GM19328 (cell line): ENCODE data around the gene ARHGAP24.
A peak's percentile ranks its signal among the peaks of the same experiment; 100 is the strongest.

ENCODE experiments used
- ATAC-seq: cut with Tn5 transposase; IDR thresholded peaks from one replicate; pipeline ENCODE4 v1.9.1; 2021; ENCODE audit warnings: mild to moderate bottlenecking, moderate library complexity; ENCODE audit not compliant: unreplicated experiment

ARHGAP24 gene

DNA sequence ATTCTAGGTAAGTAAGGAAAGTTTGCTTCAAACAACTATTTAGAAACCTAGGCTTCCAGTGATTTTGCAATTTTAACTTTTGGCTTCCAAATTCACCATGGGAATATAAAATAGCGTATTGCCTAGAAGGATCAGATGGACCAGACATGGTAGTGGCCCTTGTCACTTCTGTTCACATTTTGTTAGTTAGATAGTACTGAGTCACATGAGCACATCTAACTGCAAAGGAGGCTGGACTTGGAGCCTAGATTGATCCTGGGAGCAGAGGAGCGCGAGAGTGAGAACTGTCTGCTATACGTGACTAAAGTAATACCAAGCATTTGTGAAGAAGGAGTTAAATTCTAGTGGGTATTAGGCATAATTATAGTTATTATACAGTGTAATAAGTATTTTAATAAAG, 102.4 kb downstream of the ARHGAP24 start:
- ATAC-seq: no peak

DNA sequence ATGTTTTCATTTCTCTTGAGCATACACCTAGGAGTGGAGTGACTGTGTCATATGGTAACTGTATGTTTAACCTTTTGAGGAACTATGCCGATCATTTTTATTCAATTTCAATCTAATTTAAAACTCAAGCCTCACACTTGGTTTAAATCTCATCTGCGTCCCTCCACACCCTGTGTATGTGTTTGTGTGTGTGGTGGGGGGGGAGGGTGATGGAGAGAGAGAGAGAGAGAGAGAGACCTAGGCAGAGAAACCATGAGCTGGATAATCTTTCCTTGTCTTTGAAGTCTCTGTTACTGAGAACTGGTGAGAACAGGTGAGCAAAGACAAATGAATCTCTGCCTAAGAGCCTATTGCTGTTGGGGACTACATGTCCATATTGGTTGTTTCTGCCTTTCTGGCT, 105.0 kb downstream of the ARHGAP24 start:
- no peak for ATAC-seq

DNA sequence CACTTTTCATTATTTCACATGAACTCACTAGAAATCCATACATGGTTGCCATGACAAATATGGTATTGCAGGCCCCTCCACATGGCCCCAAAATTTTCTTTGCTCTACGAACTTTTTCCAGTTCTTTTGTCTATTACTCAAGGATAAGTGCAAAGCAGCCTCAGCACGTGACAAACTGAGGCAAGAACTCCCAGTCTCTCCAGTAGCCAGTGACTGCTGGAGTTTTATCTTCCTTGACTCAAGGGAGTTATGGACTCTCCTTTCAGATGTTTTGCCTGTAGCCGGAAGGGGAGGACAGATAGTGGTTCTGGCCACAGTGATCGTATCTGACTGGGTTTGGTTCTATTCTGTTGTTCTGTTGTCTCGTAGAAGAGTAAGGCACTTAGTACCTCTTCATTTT, 105.5 kb downstream of the ARHGAP24 start:
- no peak for ATAC-seq

DNA sequence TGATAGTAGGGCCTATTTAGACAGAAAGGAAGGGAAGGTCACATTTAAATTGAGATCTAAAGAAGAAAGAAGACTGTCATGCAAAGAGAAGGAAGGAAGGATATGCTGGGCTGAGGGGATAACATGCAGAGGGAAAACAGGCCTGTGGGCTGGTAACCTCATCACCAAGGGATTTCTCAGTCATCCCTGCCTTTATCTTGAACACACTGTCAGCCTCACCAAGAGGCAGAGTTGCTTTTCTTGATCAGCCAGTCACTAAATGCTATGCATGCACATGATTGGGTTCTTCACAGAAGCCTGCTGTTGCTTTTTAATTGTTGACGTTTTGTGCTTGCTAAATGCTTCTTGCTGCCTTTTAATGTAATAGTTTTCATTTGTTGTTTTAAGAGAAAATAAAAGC, 113.0 kb downstream of the ARHGAP24 start:
- ATAC-seq: no peak

DNA sequence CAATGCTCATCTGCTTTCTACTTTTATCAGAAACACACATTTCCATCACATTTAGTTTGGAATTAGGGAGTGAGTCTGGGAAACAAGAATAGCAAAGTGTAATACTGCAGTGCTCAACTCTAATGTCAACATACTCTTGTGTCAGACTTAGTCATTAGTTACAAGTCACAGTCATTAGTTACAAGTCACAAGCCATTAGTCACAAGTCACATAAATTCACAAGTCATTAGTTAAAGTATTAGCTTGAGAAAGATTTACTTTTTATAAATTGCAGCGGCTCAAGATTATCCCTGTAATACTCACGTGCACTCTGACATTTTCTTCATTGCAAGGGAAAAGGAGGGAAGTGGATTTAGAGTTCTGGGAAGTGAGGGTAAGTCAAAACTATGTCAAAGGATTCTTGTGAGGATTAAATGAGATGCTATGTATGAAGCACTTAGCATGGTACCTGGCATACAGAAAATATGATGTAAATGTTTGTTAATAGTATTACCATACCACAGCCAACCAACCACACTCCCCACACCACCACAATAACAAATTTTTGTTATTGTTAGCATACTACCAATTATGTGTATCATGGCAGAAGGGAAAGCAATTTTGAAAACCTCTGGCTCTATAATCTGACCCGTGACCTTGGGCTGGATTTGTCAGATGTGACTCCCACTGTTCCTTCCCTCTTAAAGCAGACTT, 116.6 kb downstream of the ARHGAP24 start:
- ATAC-seq: no peak

DNA sequence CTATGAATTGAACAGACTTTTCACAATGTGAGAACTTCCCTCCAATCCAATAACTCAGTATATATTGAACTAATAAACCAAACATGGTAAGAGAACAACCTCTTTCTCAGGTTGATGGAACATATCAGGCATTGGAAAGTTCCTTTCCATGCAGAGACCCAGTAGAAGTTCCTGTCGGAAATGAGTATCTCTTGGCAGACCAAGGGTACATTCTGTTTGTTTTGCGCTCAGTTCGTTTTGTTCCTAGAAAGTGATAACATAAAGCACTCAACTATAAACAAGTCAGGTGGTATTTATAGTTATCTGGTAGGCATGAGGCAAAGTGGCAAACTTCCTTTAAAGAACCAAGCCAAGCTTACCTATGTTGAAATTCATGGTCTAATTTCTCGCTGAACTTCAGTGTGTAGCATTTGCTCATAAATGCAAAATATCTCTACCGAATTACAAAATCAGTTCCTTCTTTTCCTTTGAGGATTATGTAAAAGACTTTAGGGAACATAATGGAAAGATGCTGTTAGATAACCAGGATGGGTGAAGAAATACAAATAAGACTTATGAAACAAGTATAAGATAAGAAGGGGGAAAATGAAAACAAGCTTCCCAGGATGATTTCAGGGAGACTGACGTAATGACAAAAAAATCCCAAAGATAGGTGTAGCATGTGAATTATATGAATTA, 120.3 kb downstream of the ARHGAP24 start:
- no peak for ATAC-seq

DNA sequence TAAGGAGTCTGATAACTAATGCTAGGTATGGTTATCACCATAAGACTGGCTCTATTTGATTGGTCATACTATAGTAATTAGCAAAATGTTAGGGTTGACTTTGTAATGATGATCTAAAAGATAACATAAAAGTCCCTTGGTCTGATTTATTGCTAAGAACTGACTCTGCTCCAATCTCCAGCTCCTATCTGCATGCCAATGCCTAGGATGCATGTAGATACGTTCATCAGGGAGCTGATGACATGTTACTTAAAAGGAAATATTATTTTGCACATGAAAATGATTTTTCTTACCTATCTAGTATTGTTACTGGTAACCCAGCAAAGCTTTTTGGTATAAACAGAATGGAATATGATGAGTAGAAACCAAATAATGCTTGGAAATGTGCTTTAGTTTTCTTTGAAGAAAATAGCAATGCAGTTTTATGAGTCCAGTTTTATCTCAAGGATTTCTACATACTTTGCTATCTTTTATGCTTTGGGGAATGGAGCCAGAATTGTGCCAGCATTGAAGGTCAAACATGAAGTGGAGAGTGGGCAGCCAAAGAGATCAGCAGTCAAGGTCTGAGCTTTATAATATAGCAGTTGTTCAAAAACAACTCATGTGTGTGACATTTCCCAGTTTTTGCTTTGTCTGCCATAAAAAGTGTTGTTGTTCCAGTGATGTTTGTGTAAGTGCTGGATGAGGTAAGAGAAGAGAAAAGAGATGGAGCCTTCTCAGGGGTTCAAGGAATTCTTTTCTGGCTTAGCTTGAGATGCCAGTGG, 121.0 kb downstream of the ARHGAP24 start:
- ATAC-seq: no peak

DNA sequence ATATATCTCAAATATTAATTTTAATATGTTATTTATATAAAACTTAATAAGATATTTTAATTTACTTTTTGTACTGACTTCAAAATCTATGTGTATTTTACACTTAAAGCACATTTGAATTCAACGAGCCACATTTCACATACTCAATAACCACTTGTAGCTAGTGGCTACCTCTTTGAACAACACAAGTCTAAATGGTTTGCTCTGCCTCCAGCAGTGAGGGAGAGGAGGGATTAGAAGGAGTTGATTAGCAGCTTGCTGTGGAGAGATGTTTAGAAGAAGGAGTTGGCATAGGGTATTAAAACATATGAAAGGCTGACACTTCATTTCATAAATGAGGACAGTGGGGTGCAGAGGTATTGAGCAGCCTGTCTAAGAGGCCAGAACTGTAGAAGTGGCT, 124.0 kb downstream of the ARHGAP24 start:
- no peak for ATAC-seq

DNA sequence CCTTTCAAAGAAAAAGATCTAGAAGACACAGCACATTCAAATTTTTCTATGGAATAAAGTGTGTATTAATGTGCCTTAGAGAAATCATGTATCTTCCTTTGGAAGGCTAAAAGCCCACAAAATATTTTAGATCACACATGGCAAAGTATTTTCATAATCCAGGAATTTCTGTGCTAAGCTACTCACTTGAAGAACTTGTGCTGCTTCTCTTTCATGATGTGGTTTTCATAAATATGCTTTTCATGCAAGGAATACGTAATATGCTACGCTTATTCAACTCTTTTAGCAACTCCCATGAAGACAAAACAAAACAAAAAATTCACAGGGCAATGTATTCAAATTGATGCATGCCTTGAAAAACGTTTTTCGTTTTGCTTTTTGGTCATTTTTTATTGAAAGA, 125.6 kb downstream of the ARHGAP24 start:
- ATAC-seq: no peak

DNA sequence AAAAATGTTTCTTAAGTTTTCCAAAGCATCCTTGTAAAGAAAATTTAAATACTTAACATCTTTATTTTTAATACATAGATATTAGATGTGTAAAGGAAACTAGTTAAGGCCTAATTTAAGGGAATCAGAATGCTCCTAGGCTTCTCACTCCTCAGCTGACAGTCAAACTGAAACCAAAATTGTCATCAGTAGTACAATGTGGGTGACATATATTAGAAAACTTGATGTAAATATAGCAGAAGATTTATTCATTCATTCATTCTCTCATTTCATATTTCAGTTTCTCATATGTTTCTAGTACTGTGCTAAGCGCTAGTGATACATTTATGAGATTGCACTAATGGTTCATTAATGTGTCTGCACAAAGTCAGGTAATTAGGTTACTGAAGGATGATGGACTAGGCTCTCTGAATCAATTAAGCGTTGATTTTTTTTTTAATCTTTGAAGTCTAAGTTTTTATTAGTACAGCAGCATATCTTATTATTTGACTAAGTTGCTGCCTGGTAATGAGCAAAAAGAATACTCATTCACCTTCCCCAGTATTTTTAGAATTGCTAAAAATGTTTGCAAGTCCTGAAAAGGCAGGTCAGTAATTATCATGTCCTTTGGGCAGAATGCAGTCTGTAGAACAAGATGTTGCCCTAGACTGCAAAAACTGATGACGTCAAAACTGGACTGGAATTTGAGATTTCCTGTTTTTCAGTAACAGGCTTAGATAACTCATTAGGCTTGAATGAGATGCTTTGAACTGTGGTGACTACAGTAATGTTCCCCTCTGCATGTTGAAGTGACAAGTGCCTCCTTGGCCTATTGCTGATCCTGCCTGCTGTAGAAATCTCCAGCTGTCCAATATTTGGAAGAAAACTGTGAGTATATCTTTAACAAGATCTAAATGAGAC, 128.7 kb downstream of the ARHGAP24 start:
- ATAC-seq: no peak

DNA sequence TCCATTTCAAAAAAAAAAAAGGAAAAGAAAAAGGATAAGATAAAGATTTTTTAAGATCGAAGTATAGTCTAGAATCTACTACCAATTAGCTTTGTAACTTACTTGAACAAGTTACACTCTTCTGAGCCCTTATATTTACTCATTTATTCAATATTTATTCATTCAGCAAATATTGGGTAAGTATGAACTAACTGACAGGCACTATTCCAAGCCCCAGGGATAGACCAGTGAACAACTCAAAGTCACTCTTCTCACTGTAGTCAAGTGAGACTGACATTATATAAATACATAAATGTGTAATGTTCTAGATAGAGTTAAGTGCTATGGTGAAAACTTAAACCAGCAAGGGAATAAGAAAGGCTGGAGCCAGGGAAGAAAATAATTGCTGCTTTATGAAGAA, 131.6 kb downstream of the ARHGAP24 start:
- ATAC-seq: no peak

DNA sequence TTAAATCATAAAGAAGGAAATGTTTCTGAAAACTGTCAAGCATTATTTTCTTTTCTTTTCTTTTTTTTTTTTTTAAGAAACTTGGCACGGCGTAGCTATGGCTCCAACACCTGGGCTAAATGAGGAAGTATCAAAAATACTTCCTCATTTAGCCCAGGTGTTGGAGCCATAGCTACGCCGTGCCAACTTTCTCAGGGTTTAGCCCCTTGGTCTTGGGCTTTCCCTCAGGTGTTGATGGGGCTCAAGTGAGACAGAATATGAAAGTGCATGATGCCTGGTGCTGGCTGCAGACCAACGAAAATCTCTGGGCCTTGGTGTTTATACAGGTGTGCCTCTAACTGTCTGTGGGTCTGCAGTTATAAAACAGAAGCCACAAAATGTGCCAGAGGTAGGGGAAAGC, 132.7 kb downstream of the ARHGAP24 start:
- ATAC-seq: peak; percentile 39

DNA sequence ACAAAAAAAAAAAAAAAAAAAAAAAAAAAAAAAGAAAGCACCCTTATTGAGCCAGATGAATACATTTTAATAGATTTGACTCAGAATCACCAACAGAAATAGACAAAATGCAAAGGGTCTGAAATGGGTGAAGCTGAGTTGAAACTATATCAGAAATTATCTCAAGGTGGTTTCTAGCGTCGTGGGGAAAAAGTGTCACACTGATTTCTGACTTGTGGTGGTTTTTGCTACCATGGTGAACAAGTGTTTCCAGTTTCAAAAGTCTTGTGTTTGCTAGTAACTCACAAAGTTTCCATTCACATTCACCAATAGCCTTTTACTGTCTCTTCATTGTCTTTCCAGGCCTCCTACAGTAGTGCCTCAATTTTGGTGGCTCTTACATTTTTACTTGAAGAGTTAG, 135.5 kb downstream of the ARHGAP24 start:
- peak; percentile 94 for ATAC-seq

DNA sequence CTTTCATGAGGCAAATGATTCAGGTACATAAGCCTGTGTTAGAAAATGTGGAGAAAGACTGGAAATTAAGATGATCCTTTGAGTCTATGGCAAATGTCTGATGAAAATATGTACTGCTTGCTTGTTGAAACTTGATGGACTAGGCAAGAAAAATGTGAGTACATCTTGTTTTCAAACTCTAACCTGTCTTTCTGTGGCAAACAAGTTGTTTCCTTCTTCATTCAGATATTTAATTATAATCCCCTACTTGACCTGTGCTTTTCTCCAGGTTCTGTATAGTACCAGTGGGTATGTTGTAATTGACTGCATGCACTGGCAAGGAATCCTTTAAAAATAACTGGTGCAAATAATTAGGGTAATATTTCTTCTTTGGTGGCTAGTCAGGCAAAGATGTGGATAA, 136.7 kb downstream of the ARHGAP24 start:
- ATAC-seq: no peak

DNA sequence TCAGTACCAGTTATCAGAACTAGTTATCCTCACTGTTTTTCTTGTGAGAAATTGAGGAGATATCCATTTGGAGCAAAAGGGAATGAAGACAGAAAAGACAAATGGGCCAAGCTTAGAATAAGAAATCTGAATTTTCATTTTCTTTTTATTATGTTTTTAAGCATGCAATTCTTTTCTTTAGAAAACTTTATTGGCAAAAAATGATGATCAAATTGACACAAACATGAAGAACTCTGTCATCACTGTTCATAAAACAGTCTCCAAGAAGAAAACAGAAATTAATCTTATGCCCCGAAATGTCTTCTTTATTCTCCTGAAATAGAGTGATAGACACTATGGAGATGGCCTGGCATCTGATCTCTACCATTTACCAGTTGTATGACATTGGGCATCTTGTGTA, 139.0 kb downstream of the ARHGAP24 start:
- no peak for ATAC-seq

DNA sequence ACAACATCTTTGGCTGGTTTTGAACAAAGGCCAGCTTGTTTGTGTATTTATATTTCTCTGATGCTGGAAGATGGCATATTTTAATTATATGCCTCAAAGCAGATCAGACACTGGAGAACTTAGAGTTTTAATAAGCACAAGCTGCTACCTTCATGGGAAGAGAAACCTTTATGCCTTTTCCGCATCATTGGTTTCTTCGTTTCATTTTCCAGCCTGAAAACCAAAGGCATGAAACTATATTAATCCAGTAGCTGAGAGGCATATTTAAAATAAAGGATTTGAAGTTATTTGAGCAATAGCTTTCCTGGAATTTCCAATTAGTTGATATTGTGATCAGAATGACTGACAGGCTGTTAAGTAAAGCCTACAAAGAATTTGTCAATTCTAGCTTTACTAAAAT, 141.0 kb downstream of the ARHGAP24 start:
- no peak for ATAC-seq

DNA sequence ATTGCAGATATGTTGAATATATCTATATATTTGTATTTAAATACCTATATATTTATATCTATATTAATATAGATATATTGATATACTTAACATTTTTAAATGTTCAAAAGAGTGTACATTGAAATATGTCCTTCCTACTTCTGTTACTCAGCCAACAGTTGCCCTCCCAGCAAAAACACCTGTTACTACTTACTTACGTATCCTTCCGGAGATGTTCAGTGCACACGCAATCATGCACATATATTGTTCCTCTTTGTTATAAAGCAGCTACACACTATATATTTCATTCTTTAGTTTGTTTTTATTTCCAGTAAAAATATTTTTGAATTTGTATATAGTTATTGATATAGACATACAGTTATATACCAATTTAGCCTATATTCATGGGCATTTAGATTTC, 142.3 kb downstream of the ARHGAP24 start:
- no peak for ATAC-seq

DNA sequence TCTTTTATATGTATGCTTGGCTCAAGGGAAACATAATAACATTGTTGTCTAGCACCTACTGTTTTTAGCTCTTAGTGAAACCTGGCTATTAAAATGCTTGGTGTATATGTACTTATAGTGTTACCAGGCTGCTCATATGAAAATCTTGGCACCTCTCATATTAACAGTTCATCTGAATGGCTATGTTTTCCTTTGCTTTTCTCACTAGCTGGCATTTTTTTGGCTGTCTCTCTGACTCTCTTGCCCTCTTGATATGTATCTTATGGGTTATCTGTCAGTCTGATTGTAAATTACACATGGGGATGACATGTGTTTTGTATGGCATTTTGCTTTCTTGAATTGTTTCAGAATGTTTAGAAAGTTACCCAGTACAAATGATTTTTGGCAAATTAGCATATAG, 158.0 kb downstream of the ARHGAP24 start:
- no peak for ATAC-seq

DNA sequence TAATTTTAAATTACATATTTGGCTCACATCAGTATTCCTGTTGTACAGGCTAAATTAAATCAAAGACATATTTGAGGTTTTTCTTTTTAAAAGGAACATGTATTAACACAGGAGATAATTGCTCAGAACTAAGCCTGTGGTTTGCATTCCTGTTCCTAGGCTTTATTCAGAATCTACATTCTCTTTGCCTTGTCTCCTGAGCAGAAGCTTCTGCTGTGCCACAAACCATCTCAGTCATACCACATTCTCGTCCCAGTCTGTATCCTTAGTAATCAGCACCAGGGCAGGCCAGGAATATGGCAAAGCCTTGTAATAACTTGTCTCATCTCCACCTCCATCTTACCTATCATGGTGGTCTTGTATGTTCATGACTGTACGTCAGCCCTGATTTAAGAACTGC, 162.8 kb downstream of the ARHGAP24 start:
- ATAC-seq: no peak

DNA sequence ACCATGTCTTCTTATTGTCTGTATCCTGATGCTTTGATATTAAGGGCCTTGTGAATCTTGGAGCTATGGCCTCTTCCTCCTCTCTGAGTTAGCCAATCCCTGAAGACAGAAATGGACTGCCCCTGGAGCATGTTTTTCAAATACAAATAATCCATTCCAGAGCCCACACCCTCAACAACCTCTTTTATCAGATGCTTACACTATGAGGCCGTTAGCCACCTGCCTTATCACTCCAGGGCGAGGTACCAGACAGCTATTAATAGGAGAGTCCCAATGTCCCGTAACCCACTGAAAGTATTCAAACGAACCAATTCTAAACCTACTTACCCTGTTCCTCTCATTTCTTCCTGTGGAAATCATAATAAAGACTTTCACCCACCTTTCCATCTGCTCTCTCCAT, 165.0 kb downstream of the ARHGAP24 start:
- no peak for ATAC-seq
